OCI-LY3 (cell line): ENCODE data around the gene YBX1.

Experiments
- EZH2phosphoT487 ChIP-seq: fragments of 200-600 bp; shearing (Covaris generic); IDR thresholded peaks from 2 replicates; pipeline ENCODE4 v1.6.1; 2018; ENCODE audit warnings: antibody characterized with exemption, mixed run types, low read depth
- TF ChIP-seq, protein P1 (sequence below): fragments of 200-600, 300-600 bp; sonication (generic); IDR thresholded peaks from 2 replicates; pipeline ENCODE4 v1.5.1; 2014; ENCODE audit warnings: antibody characterized with exemption, low read length, low read depth

DNA sequence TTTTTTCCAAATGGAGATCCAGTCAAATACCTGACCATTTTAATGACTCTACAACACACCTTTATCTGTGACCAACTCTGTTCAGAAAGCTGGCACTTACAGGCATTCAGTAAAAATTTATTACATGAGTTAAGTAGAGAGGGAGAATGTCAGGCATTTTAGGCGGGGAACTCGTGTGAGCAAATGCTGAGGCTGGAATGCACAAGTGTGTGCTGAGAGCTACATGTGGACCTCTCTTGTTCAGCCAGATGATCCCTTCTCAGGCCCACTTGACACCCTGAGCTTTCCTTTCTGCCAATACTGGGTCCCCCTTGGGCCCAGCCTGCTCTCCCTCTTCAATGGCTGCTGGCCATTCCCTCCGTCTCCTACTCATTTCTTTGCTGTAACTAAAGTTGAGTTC lies 12.3 kb upstream of the YBX1 start:
- TF ChIP-seq, protein P1, sequence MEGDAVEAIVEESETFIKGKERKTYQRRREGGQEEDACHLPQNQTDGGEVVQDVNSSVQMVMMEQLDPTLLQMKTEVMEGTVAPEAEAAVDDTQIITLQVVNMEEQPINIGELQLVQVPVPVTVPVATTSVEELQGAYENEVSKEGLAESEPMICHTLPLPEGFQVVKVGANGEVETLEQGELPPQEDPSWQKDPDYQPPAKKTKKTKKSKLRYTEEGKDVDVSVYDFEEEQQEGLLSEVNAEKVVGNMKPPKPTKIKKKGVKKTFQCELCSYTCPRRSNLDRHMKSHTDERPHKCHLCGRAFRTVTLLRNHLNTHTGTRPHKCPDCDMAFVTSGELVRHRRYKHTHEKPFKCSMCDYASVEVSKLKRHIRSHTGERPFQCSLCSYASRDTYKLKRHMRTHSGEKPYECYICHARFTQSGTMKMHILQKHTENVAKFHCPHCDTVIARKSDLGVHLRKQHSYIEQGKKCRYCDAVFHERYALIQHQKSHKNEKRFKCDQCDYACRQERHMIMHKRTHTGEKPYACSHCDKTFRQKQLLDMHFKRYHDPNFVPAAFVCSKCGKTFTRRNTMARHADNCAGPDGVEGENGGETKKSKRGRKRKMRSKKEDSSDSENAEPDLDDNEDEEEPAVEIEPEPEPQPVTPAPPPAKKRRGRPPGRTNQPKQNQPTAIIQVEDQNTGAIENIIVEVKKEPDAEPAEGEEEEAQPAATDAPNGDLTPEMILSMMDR = no peak
- no peak for TF ChIP-seq EZH2phosphoT487
